Activated CD4-positive, alpha-beta T cell treated with anti-CD3 and anti-CD28 coated beads for 4 hours (primary cell): Measurements from ENCODE around the gene SIGLEC10.
"Not testable (repeated sequence)": the region's sequence is repeated elsewhere in the genome, so short reads cannot be mapped to it uniquely, and the experiment has no call there.

Source experiments
- DNase-seq, 2 donors: peaks; one replicate each; pipeline ENCODE4 v3.0.0-alpha.2; 2020

SIGLEC10 gene, protein sequence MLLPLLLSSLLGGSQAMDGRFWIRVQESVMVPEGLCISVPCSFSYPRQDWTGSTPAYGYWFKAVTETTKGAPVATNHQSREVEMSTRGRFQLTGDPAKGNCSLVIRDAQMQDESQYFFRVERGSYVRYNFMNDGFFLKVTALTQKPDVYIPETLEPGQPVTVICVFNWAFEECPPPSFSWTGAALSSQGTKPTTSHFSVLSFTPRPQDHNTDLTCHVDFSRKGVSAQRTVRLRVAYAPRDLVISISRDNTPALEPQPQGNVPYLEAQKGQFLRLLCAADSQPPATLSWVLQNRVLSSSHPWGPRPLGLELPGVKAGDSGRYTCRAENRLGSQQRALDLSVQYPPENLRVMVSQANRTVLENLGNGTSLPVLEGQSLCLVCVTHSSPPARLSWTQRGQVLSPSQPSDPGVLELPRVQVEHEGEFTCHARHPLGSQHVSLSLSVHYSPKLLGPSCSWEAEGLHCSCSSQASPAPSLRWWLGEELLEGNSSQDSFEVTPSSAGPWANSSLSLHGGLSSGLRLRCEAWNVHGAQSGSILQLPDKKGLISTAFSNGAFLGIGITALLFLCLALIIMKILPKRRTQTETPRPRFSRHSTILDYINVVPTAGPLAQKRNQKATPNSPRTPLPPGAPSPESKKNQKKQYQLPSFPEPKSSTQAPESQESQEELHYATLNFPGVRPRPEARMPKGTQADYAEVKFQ

DNA sequence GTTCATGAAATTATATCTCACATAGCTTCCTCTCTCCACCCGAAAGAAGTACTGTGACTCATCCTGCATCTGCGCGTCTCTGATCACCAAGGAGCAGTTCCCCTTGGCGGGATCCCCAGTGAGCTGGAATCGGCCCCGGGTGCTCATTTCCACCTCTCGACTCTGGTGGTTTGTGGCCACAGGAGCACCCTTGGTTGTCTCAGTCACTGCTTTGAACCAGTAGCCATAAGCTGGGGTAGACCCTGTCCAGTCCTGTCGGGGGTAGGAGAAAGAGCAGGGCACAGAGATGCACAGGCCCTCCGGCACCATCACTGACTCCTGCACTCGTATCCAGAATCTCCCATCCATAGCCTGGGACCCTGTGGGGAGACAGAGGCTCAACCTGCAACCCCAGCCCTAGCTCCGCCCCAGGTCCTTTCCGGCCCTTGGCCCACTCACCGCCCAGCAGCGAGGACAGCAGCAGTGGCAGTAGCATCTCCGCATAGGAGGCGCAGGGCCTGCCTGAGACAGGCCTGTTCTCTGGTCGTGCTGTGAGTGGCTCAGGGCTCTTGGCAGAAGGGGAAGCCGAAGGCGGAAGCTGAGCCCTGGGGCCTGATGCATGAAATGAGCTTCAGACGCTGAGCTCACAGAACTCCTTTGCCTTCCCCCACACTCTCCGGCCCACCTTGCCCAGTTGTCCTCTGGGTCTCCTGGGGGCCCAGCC, at the start of gene SIGLEC10:
SIGLEC10 (minus strand) TSS at position 536 of the 703 bp plus-strand sequence; CDS start at position 475, 61 bp downstream.
- DNase-seq = no peak

DNA sequence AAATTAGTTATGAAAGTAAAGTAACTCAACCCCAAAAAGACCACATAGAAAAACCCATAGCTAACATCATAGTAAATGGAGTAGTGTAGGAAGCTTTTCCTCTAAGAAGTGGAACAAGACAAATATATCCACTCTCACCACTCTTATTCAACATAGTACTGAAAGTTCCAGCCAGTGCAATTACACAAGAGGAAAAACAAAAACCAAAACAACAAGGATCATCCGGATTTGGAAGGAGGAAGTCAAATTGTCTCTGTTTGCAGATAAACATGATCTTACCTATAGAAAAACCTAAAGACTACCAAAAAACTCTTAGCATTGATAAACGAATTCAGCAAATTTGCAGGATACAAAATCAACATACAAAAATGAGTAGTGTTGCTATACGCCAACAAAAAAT, 49.3 kb upstream of the SIGLEC10 start:
- no peak for DNase-seq

DNA sequence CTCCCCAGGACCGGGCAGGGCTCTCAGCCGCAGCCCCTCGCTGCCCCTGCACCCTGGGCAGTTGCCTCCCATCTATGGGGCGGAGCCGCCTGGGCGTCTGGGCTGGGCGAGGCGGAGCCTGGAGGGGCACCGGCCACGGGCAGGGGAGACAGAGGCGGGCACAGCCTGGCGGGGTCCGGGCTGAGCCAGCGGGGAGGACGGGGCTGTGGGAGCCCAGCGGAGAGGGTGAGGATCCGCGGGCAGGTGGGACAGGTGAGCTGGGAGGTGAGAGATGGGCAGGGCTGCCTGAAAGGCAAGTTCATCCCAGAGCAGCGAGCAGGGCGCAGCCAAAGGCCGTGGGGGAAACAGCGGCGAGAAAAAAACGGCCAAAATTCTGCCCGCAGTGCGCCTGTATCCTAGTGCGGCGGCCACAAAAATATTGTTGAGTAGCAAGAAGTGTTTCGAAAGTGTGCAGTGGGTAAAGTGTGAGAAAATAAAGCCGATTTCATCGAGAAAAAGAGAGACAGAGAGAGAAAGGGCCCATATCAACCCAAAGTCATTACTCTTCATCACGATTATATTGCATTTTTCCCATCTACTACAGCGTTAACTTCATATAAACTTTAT, 46.6 kb upstream of the SIGLEC10 start:
- not testable (repeated sequence) for DNase-seq

DNA sequence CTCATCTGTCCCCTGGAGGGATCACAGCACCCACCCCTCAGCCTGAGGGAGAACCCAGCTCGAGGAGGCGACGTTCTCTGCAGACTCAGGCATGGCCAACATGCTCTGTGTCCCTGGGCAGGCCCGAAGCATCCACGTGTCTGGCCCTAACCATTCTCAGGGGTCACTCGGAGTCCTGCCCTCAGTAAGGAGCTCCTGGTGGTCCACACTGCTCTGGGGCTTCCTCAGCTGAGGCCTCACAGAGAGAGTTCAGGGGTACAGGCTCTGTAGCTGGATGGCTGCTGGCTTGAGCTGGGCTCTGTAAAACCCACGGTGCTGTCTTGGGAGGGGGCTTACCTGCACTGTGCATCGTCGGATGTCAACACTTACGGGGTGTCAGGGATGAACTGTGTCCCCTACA, 45.2 kb upstream of the SIGLEC10 start:
- DNase-seq = no peak

DNA sequence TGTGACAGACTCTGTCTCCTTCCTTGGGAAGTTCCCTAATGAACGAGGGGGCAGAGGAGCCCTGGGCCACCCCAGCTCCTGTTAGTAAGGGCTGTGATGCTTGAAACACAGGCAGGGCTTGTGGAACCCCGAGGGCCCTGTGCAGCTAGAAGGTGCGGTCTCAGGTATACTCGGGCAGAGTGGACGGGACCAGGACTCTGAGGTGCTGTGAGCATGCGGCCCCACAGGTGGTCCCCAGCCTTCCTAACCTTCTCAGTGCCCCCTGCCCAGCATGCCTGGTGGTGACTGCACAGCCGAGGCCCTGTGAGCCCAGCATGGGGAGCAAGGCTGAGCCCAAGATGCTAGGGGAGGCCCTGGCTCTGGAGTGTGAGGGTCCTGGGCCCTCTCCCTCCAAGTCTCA, 44.8 kb upstream of the SIGLEC10 start:
- no peak for DNase-seq

DNA sequence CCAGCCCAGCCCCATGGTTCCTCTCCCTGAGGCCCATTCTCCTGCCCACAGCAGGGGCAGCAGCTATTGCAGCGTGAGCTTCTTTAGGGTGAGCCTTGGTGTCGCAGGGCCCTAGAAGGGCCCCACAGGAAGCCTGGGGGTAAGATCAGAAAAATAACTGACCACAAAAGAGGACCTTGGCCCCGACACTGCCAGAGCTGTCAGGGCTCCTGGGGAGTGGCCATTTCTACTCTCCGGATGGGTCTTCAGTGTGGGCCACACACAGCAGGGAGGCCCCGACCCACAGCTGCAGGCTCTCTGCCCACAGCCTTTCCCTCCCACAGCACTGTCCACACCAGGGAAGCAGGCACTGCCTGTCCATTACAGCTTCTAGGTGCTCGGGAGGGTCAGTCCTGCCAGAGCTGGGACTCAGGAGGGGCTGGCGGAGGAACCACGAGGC, 44.3 kb upstream of the SIGLEC10 start:
- DNase-seq = no peak

DNA sequence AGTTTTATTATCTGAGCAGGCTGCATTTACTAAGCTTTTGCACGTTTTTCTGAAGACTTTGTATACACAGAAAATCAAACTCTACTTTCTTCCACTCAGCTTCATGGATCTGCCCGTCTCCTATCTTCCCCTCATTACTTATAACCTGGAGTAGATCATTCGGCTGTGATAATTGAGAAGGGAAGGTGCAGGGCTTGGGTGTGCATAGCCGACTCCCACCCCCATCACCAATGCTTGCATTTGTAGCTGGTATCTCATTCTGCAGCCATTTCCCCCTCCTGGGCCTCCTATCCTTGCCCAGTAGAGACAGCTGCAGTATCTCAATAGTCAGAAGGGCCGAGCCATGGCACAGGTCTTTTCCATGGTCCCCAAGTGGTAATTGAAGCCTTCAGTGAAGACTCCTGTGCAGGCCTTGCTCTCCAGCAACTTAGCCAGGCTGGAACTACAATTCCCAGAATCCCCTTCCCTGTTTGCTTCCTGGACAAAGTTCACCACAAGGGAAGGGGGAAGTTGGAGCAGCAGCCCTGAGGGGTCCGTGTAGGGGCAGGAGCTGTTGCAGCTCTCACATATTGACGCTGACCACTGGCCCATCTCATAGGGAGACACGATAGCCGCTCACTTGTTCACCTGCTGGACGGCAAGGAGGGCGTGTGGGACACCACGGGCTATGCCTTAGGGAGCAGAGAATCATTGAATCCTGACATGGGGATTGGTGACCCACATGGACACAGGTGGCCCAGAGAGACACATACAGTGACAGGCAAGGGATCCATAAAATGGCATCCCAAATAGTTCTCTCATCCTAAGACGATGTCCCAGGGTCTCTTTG, 42.9 kb upstream of the SIGLEC10 start:
- no peak for DNase-seq

DNA sequence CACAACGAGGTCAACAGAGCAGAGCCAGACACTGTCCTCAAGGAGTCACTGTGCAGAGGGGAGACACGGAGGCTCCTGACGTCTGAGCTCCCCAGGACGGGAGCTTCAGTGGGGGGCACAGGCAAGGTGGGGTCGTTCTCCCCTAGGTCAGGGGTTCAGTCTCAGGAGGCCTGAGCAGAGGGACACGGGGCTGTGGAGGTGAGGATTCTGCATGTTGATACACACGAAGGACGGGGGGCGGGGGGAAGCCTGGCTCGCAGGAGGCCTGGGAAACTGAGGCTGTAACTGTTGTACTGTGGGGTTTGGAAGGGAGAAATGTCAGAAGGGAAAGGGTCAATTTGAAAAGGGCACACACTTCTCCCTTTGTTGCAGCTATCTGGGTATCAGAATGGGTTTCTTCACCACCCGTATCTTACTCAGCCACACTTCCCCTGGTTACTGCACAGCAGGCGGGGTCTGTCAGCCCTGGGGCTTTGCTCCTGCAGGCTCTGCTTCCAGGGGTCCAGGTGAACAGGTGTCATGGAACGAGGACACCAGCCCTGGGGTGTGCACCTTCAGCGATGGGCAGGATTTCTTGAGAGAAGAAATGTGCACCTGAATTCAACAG, 41.6 kb upstream of the SIGLEC10 start:
- DNase-seq = no peak

DNA sequence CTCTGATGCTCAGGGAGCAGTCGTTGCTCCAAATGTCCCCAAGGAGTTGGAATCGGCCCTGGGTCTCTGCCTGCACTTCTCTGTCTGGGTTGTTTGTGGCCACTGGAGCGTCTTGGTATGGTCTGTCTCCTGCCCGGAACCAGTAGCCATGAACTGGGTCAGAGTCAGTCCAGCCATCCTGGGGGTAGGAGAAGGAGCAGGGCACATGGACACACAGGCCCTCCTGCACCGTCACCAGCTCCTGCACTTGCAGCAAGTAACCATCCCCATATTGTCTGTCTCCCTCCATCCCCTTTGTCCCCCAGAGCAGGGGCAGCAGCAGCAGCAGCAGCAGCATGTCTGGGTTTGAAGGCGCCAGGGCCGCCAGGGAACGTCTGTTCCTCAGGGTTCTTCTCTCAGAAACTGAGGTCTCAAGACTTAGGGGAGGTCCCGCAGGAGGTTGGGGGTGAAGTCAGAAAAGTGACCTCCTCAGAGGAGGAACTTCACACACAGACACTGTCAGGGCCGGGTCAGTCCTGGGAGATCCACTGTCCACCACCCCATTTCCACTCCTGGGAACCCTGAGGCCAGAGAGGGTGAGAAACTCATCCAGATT, 40.7 kb upstream of the SIGLEC10 start, which contains the start of gene SIGLEC8:
SIGLEC8 (minus strand) TSS at position 404 of the 595 bp plus-strand sequence; CDS start at position 337, 67 bp downstream.
- no peak for DNase-seq

DNA sequence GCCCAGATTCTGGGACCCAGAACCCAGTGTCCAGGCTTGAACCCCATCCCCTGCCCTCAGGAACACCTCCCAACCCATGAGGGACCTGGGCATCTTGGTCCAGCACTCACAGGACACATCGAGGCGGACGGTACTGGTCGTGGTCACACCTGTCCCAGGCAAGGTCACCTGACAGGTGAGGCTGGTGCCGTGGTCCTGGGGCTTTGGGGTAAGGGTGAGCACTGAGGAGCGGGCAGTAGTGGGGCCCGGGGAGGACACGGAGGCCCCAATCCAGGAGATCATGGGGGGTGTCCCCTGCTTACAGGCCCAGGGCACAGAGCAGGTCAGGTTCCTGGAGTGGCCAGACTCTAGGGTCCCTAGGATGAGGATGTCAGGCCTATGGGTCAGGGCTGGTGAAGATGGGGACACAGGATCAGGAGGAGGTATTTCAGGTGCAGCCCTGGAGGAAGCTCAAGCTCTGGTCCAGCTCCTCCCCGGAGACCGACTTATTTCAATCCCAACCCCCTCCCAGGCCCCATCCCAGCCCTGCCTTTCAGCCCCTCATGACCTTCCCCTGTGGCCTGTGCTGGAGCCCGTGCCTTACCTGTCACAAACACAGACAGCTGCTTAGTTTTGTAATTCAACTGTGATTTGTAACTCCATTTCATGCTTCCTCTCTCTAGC, 40.0 kb upstream of the SIGLEC10 start:
- no peak for DNase-seq

DNA sequence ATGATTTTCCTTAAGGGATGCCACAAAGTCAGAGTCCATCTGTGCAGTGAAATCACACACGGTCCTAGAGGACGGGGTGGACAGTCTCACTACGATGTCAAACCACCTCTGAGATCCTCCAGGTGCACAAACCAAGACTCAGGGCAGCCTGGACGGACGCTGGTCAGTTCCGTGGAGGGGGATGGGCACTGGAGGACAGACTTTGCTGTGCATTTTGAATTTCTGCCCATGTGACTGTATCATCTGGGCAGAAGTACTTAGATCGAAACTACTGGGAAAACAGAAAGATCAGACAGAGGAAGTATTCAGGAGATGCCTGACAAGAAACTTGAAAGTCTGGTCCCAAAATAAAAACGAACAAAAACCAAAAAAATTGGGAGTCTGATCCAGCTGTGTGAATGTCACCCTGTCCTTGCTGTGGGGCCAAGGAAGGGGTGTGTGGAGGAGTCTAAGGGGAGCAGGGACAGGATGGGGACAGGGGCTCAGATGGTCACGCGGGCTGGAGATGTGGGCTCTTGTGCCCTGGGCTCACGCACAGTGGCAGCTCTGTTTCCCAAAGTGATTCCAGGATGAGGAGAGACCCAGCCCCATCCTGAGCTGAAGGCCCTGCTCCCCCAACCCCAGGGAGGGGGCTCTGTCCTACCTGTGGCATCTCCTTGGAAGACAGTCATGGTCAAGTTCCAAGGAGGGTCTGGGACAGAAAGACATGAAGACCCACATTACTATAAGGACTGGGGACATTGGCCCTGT, 39.3 kb upstream of the SIGLEC10 start:
- no peak for DNase-seq

DNA sequence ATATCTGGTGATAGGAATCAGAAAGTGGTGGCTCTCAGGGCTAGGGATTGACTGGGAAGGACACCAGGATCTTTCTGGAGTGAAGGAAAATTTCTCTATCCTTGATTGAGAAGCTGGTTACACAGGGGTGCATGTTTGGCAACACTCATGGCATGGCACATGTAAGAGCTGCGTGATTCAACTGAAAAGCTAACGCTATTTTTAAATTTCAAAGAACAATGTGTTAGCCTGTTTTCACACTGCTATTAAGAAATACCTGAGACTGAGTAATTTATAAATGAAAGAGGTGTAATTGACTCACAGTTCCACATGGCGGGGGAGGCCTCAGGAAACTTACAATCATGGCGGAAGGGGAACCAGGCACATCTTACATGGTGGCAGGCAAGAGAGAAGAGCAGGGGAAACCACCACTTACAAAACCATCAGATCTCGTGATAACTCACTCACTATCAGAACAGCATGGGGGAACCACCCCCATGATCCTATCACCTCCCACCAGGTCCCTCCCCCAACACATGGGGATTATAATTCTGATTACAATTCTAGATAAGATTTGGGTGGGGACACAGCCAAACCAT, 33.4 kb upstream of the SIGLEC10 start:
- peak; percentile 16 to 21 for DNase-seq

DNA sequence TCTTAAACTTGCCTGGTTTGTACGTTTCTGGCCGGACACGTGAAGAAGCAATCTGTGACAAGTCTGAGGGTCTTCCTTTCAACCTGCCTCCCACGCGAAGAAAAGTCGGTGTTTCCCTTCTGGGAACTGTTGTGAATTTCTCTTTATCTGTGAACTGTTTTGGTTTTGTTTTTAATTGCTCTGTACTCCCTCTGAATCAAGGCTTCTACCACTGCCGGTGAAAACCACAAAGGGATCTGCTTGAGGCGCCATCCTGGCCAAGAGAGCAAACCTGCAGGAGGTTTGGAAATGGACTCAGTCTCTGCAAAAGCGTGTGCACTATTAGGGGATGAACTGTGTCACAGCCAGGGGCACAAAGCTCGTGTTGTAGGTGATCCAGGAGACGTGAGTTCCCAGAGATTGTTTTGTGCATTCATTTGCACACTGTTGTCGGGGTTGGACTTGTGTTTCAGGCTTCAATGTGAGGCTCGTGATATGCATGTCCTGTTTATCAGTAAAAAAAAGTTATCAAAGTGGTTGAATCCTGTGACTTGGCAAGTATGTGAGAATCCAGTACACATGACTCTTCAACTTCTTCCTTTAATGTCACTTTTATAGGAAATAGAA, 31.1 kb upstream of the SIGLEC10 start:
- DNase-seq = peak; percentile 31 to 54

DNA sequence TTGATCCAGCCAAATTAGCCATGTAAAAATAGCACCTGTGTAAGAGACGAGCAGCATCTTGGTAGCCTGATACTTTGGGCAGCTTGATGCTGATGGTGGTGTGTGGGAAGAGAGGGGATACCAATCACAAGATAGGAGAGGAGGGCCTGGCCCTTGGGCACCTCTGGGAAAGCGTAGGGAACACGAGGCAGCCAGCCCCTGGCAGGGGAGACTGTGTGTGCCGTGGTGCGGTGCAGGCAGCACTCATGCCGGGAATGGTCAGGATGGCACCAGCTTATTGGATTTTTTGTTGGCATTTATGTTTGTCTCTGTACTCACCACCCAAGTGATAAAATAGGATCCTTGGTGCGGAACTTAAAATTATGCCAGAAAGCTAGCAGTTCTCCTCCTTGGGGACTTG, 30.6 kb upstream of the SIGLEC10 start:
- DNase-seq = no peak

DNA sequence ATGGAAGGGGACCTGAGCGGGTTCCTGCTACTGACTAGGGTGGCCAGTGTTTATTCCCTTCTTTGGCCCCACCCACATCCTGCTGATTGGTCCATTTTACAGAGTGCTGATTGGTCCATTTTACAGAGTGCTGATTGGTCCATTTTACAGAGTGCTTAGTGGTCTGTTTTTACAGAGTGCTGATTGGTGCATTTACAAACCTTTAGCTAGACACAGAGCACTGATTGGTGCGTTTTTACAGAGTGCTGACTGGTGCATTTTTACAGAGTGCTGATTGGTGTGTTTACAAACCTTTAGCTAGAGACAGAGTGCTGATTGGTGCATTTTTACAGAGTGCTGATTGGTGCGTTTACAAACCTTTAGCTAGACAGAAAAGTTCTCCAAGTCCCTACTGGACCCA, 30.1 kb upstream of the SIGLEC10 start:
- not testable (repeated sequence) for DNase-seq

DNA sequence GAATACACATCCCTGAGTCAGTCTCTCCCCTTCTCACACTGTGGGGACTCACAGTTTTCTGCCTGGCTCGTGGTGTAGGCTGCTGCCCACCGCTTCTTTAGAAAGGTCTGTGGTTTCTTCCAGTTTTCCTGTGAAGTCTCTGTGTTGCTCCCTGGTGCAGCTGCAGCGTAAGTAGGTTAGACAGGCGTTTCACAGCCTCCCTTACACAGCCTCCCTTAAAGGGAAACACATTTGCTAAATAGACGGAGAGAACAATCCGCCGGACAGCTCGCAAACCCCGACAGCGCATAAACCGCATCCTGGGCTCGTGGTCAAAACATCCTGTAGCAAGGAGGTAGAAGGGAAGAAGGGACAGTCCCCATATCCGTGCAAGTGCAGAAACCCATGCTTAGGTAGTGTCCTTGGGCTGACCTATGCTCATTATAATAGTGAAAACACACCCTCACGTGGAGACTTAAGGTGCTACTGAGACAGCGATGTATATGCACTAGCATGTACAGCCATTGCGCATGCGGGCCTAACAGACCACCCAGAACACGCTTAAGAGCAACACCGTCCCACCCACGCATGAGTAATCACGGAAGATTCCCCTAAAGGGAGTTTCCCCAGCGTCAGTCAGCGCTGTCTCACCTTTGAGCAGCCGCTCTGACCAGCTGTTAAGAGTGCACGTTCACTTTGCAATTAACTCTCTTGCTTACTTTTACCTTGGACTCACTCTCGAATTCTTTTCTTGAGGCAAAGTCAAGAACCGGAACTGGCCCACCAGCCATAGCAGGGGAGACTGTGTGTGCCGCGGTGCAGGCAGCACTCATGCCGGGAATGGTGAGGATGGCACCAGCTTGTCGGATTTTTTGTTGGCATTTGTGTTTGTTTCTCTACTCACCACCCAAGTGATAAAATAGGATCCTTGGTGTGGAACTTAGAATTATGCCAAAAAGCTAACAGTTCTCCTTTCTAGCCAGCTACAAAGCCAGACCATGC, 24.3 kb upstream of the SIGLEC10 start:
- peak; percentile 90 to 91 for DNase-seq

DNA sequence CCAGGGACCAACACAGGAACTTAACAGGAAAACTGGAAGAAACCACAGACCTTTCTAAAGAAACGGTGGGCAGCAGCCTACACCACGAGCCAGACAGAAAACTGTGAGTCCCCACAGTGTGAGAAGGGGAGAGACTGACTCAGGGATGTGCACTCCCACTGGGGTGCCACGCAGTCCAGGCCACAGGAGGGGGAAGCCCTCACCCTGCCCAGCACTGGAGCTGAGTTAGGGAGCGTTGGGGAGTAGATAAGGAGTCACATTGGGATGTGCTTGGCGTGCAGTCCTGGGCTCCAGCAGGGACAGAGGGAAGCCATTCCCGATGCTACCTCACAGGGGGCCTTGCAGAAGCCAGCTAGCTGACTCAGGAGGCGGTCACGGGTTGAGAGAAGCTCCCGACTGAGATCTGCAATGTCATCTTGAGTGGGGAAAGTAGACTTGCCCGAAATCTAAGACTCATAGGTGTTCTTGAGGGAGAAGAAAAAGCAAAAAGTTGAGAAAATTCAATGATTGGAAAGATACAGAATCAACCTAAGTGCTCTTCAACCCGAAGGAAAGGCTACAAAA, 23.5 kb upstream of the SIGLEC10 start:
- DNase-seq = peak; percentile 62 to 74
